Fibroblast of skin of scalp (primary cell): ENCODE data around the gene SHMT1.
"Not testable (repeated sequence)": the region's sequence is repeated elsewhere in the genome, so short reads cannot be mapped to it uniquely, and the experiment has no call there.

ENCODE experiments used
- DNase-seq: peaks from one replicate; pipeline ENCODE4 v3.0.0-alpha.2; 2013

The SHMT1 gene

GRCh38 chr17:18378205-18378505 is 14.8 kb upstream of the SHMT1 start:
- DNase-seq, result no peak

- no peak for DNase-seq
Observed at GRCh38 chr17:18377437-18378204, 14.3 kb upstream of the SHMT1 start, which contains the start of gene EVPLL. Gene EVPLL, plus strand, starts transcription at chr17:18377778. Its CDS starts 3,160 bp downstream, at chr17:18380938.

- no peak for DNase-seq
Observed at GRCh38 chr17:18374216-18374615, 10.9 kb upstream of the SHMT1 start.

DNA sequence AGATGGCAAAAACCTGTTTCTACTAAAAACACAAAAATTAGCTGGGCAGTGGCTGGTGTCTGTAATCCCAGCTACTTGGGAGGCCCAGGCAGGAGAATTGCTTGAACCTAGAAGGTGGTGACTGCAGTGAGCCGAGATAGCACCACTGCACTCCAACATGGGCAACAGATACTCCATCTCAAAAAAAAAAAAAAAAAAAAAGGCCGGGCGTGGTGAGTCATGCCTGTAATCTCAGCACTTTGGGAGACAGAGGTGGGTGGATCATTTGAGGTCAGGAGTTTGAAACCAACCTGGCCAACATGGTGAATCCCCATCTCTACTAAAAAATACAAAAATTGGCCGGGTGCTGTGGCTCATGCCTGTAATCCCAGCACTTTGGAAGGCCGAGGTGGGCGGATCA is 9.8 kb upstream of the SHMT1 start:
- DNase-seq, result not testable (repeated sequence)

GRCh38 chr17:18371455-18371854 is 8.1 kb upstream of the SHMT1 start:
- no peak for DNase-seq

DNA sequence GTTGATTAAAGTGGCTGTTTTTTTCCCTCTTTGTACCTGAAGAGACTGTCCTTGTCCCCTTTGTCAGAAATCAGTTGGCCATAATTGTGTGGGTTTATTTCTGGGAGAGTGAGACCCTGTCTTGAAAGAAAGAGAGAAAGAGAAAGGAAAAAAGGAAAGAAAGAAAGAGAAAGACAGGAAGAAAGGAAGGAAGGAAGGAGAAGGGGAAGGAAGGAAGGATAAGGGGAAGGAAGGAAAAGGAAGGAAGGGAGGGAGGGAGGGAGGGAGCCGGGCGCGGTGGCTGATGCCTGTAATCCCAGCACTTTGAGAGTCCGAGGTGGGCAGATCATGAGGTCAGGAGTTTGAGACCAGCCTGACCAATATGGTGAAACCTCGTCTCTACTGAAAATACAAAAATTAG is 7.4 kb upstream of the SHMT1 start:
- DNase-seq, result no peak

- DNase-seq, result no peak
Observed at GRCh38 chr17:18368946-18369345, 5.6 kb upstream of the SHMT1 start.

DNA sequence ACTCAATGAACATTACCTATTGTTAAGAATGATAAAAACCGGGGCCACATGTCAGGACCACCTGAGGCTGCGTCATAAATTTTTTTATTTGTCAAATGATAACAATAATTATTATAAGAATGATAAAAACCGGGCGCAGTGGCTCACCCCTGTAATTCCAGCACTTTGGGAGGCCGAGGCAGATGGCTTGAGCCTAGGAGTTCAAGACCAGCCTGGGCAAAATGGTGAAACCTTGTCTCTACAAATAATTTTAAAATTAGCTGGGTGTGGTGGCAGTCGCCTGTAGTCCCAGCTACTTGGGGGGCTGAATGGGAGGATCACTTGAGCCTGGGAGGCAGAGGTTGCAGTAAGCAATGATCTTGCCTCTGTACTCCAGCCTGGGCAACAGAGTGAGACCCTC is 816 bp upstream of the SHMT1 start:
- no peak for DNase-seq

DNA sequence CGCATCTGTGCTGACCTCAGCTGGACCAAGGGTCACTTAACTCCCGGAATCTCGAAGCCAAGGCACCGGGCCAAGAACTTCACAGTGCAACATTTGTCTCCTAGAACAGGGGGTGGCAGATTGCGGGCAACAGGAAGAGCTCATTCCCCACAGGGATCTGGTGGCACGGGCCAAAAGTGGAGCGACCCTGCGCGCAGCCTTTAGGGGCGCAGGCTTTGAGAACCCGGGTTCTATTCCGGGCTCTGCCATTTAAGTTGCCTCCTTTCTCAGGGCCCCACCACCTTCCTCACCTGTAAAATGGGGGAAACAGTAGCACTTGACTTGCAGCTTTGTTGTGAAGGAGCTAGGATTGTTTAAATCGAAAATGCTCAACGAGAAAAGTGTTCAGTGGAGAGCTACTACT is 651 bp downstream of the SHMT1 start:
- peak; percentile 2 for DNase-seq

GRCh38 chr17:18361837-18362697 is 1.3 kb downstream of the SHMT1 start:
- DNase-seq, result no peak

DNA sequence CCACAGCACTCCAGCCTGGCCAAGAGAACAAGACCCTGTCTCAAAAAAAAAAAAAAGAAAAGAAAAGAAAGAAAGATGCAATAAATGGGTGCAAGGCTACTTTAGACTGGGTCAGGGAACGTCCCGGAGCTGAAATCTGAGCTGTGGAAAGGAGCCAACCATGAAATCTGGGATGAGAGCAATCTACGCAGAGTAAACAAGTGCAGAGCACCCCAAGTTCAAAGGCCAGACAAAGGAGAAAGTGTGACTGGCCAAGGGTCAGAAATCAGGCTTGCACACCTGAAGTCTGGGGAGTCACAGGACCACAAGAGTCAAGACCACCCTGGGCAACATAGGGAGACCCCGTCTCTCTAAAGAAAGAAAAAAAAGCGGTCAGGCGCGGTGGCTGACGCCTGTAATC is 2.8 kb downstream of the SHMT1 start:
- DNase-seq, result no peak

GRCh38 chr17:18356624-18357023 is 6.7 kb downstream of the SHMT1 start:
- no peak for DNase-seq

GRCh38 chr17:18353541-18353940 is 9.8 kb downstream of the SHMT1 start:
- no peak for DNase-seq

DNA sequence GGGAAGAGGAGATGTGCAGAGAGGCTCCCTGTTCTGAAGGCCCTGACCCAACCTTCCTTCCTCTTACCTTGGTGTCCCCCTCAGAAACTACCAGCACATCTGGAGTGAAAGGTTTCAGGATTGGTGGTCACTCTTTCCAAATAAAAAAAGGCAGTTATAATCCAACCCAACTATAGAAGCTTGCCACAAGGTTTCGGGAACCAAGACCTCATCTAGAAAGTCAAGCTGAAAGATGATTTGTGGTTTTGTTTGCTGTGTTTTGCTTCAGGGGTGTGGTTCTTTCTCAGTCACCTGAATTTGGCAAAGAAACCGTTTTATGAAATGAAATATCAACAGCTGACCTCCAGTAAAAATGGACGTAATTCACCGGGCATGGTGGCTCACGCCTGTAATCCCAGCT is 19.3 kb downstream of the SHMT1 start:
- DNase-seq, result no peak

DNA sequence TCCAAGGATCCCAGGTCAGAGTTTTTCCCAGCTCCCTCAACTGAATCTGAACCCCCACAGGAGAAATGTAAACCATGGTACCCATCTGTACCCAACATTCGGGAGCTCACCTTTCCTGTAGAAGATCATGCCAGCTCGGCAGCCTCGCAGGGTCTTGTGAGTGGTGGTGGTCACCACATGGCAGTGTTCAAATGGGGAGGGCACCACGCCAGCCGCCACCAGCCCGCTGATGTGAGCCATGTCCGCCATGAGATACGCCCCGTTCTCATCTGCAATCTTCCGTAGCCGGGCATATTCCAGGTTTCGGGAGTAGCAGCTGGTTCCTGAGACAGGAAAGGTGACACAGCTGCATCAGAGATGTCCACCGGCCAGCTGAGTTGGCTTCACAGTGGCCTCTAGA is 23.4 kb downstream of the SHMT1 start:
- no peak for DNase-seq

- DNase-seq, result not testable (repeated sequence)
Observed at GRCh38 chr17:18338158-18338557, 25.2 kb downstream of the SHMT1 start.

GRCh38 chr17:18332909-18333489 is 30.4 kb downstream of the SHMT1 start:
- no peak for DNase-seq

- DNase-seq, result no peak
Observed at GRCh38 chr17:18331879-18332278, 31.5 kb downstream of the SHMT1 start.

GRCh38 chr17:18328643-18329204 is 34.6 kb downstream of the SHMT1 start:
- no peak for DNase-seq

DNA sequence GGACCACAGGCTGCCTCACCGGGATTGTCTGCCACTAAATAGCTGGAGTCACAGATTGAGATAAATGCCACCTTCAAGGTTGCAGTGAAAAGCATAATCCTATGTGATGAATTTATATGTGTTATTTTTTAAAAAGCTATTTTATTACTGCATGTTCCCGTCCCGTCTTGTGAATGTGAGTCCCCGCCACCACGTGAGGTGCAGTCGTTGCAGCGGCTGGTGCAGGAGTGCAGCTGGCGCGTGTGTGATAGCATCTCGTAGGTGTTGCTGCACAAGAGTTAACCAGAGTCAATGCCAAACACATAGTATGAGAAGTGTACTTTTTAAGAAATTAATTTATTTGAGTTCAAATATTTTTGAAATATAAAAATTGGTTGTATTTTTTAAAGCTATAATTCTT is 35.8 kb downstream of the SHMT1 start:
- DNase-seq, result no peak

DNA sequence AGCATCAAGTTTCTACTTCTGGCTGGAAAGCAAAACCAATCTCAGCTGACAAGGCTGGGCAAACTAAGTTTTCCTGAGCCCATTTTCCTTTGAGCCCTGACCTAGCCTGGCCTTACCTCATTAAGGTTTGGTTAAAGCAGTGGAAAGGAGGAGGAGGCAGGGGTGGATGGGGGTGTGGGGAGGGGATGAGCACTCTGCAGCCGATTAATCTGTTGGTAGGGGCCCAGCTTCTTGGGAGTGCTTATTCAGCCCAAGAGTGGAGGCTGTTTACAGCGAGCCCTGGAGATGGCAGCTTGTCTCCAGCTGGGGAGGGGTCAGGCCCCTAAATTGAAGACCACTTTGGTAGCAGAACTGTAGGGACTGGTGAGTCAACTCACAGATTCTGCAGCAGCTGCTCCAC is 36.3 kb downstream of the SHMT1 start:
- DNase-seq, result no peak

DNA sequence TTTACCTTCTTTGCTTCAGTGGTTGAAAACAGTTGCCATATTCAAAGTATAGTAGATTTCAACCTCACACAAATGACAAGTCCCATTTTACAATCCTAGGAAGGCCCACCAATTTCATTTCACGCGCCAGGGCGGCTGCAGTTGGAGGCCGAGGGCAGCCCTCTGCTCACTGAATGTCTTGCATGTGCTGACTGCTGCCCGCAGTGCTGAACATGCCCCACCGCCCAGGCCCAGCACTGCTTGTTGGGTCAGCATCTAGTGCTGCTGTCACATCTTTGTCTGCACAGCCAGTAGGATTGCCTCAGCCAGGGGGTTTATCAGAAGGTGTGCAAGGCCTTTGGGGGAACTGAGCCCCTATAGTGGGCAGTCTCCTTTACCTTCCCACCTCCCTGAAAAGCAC is 36.8 kb downstream of the SHMT1 start:
- DNase-seq, result no peak

GRCh38 chr17:18326039-18326438 is 37.3 kb downstream of the SHMT1 start:
- no peak for DNase-seq
